Osteoblast (primary cell): Measurements from ENCODE around the gene PTPRT. TPM values are rescaled to one million over a fixed set of nuclear protein-coding genes. Genes with fewer than 3 reads are reported as not detected.

Experiments used
- DNase-seq: peaks from one replicate; pipeline ENCODE4 v3.0.0; 2011; ENCODE audit warnings: low spot score, mixed read lengths; ENCODE audit not compliant: insufficient read length; ENCODE audit errors: missing footprints
- H2AFZ ChIP-seq: 2 replicates; pipeline ENCODE4 v1.6.0; 2011; ENCODE audit warnings: mild to moderate bottlenecking, low read length
- H3K27ac ChIP-seq: 2 replicates; pipeline ENCODE4 v1.5.1; 2011; ENCODE audit warnings: mild to moderate bottlenecking, low read depth, low read length, moderate library complexity
- H3K27me3 ChIP-seq: 2 replicates; pipeline ENCODE4 v1.6.0; 2012; ENCODE audit warnings: mild to moderate bottlenecking, control low read depth, inconsistent platforms, low read length, moderate library complexity; ENCODE audit not compliant: insufficient read depth
- H3K36me3 ChIP-seq: 2 replicates; pipeline ENCODE4 v1.5.1; 2011; ENCODE audit warnings: mild to moderate bottlenecking, low read length, control low read depth, moderate library complexity; ENCODE audit not compliant: insufficient read depth
- H3K4me1 ChIP-seq: 2 replicates; pipeline ENCODE4 v1.5.1; 2011; ENCODE audit warnings: mild to moderate bottlenecking, low read length, control low read depth, moderate library complexity; ENCODE audit not compliant: insufficient read depth
- H3K4me2 ChIP-seq: 2 replicates; pipeline ENCODE4 v1.6.0; 2011; ENCODE audit warnings: mild to moderate bottlenecking, low read length; ENCODE audit not compliant: insufficient read depth
- H3K4me3 ChIP-seq: fragments of 200-600 bp; sonication (generic); 3 replicates; pipeline ENCODE4 v1.5.1; 2012; ENCODE audit warnings: mild to moderate bottlenecking, low read length, inconsistent platforms; ENCODE audit not compliant: insufficient read depth
- H3K79me2 ChIP-seq: 2 replicates; pipeline ENCODE4 v1.6.0; 2012; ENCODE audit warnings: mild to moderate bottlenecking, low read length, control low read depth, inconsistent platforms; ENCODE audit not compliant: insufficient read depth
- H3K9me3 ChIP-seq: 2 replicates; pipeline ENCODE4 v1.5.1; 2011; ENCODE audit warnings: low read depth, low read length, control low read depth
- H4K20me1 ChIP-seq: 2 replicates; pipeline ENCODE4 v1.6.0; 2012; ENCODE audit warnings: mild to moderate bottlenecking, low read length, control low read depth; ENCODE audit not compliant: insufficient read depth
- CTCF ChIP-seq: IDR thresholded peaks from 2 replicates; pipeline ENCODE4 v1.5.1; 2011; ENCODE audit warnings: mild to moderate bottlenecking, low read depth, low read length, moderate library complexity; ENCODE audit errors: extremely low read depth
- total RNA-seq: library from RNA; depleted of rRNA; stranded (reverse); fragments of >200 nt; gene quantifications from 2 replicates; pipeline ENCODE4 v1.2.3, GENCODE V29; 2012

Gene PTPRT
- total RNA-seq, 1 donor: not detected

GRCh38 chr20:42634156-42634555 is 555.5 kb downstream of the PTPRT start:
- Histone ChIP-seq H3K27ac (no peak overlapping the region), H3K27me3 (no peaks in the 10 kb centered on the region), H3K36me3 (no peaks in the 10 kb centered on the region), H3K4me2 (no peak overlapping the region), H4K20me1 (no peaks in the 10 kb centered on the region), H2AFZ (no peak overlapping the region), H3K9me3 (no peaks in the 10 kb centered on the region), H3K4me1 (no peaks in the 10 kb centered on the region), H3K79me2 (no peaks in the 10 kb centered on the region), H3K4me3 (no peak overlapping the region)
- TF ChIP-seq CTCF: no peak
- DNase-seq: no peak

- H2AFZ ChIP-seq: no peak overlapping the region
- no peaks in the 10 kb centered on the region for H3K36me3 ChIP-seq
- no peaks in the 10 kb centered on the region for H3K79me2 ChIP-seq
- no peaks in the 10 kb centered on the region for H4K20me1 ChIP-seq
- no peaks in the 10 kb centered on the region for H3K4me1 ChIP-seq
- H3K4me3 ChIP-seq: no peak overlapping the region
- H3K27me3 ChIP-seq: no peaks in the 10 kb centered on the region
- H3K9me3 ChIP-seq: peaks cover 4% of the 10 kb centered on the region
- H3K27ac ChIP-seq: no peak overlapping the region
- H3K4me2 ChIP-seq: no peak overlapping the region
- TF ChIP-seq CTCF: no peak
- DNase-seq: no peak
Observed at GRCh38 chr20:42628683-42629082, 561.0 kb downstream of the PTPRT start.

GRCh38 chr20:42613076-42613475 is 576.6 kb downstream of the PTPRT start:
- Histone ChIP-seq H3K79me2 (no peaks in the 10 kb centered on the region), H3K4me1 (no peaks in the 10 kb centered on the region), H3K36me3 (no peaks in the 10 kb centered on the region), H2AFZ (no peak overlapping the region), H4K20me1 (no peaks in the 10 kb centered on the region), H3K27me3 (no peaks in the 10 kb centered on the region), H3K9me3 (no peaks in the 10 kb centered on the region), H3K4me3 (no peak overlapping the region), H3K4me2 (no peak overlapping the region), H3K27ac (no peak overlapping the region)
- no peak for TF ChIP-seq CTCF
- DNase-seq: no peak

- no peaks in the 10 kb centered on the region for H3K9me3 ChIP-seq
- H3K4me1 ChIP-seq: no peaks in the 10 kb centered on the region
- H2AFZ ChIP-seq: no peak overlapping the region
- no peak overlapping the region for H3K27ac ChIP-seq
- H3K4me3 ChIP-seq: no peak overlapping the region
- TF ChIP-seq CTCF: no peak
- DNase-seq: no peak
- H3K4me2 ChIP-seq: no peak overlapping the region
- no peaks in the 10 kb centered on the region for H3K36me3 ChIP-seq
- no peaks in the 10 kb centered on the region for H4K20me1 ChIP-seq
- H3K79me2 ChIP-seq: no peaks in the 10 kb centered on the region
- no peaks in the 10 kb centered on the region for H3K27me3 ChIP-seq
Observed at GRCh38 chr20:42611889-42612837, 577.5 kb downstream of the PTPRT start.
